HG03135 (cell line): ENCODE measurements around the gene SPINT3.

Experiments used
- ATAC-seq: cut with Tn5 transposase; IDR thresholded peaks from one replicate; pipeline ENCODE4 v1.9.1; 2021; ENCODE audit warnings: mild to moderate bottlenecking, moderate library complexity; ENCODE audit not compliant: unreplicated experiment

The SPINT3 gene

GRCh38 chr20:45463709-45464108 is 51.7 kb downstream of the SPINT3 start:
- ATAC-seq = no peak

GRCh38 chr20:45462711-45463509 is 52.5 kb downstream of the SPINT3 start:
- no peak for ATAC-seq
